HFF-Myc (cell line): ENCODE measurements around the gene SLC25A1.

ENCODE experiments used
- DNase-seq: peaks from one replicate; pipeline ENCODE4 v3.0.0-alpha.2; 2011; ENCODE audit warnings: low read depth; ENCODE audit errors: extremely low read depth
- H3K4me3 ChIP-seq: replicated peaks from 2 replicates; pipeline ENCODE4 v1.5.1; 2011; ENCODE audit warnings: low read depth, mild to moderate bottlenecking, control low read depth, low read length
- TF ChIP-seq, protein P1 (sequence below): IDR thresholded peaks from 2 replicates; pipeline ENCODE4 v1.5.1; 2012; ENCODE audit warnings: mild to moderate bottlenecking, low read depth, low read length, control low read depth; ENCODE audit errors: missing control alignments

The SLC25A1 gene

DNA sequence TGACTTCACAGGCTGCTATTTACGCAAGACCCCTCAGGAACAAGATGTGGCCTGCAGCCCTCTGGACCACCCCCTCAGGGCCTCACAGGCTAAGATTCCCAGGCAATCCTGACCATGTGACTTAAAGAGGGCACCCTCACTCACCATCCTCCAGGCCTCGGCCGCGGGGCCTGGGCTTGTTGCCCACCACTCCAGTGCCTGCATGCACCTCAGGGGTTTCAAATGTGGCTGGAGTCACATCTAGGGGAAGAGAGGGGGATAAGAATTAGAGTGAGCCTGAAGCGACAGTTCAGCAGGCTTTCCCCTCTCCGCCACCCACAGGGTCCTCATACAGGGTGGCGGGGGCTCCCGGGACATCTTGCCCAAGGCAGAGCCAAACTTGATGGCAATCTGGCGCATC is 36.1 kb downstream of the SLC25A1 start:
- no peak overlapping the region for H3K4me3 ChIP-seq
- TF ChIP-seq, protein P1, sequence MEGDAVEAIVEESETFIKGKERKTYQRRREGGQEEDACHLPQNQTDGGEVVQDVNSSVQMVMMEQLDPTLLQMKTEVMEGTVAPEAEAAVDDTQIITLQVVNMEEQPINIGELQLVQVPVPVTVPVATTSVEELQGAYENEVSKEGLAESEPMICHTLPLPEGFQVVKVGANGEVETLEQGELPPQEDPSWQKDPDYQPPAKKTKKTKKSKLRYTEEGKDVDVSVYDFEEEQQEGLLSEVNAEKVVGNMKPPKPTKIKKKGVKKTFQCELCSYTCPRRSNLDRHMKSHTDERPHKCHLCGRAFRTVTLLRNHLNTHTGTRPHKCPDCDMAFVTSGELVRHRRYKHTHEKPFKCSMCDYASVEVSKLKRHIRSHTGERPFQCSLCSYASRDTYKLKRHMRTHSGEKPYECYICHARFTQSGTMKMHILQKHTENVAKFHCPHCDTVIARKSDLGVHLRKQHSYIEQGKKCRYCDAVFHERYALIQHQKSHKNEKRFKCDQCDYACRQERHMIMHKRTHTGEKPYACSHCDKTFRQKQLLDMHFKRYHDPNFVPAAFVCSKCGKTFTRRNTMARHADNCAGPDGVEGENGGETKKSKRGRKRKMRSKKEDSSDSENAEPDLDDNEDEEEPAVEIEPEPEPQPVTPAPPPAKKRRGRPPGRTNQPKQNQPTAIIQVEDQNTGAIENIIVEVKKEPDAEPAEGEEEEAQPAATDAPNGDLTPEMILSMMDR, result no peak
- DNase-seq, result no peak

DNA sequence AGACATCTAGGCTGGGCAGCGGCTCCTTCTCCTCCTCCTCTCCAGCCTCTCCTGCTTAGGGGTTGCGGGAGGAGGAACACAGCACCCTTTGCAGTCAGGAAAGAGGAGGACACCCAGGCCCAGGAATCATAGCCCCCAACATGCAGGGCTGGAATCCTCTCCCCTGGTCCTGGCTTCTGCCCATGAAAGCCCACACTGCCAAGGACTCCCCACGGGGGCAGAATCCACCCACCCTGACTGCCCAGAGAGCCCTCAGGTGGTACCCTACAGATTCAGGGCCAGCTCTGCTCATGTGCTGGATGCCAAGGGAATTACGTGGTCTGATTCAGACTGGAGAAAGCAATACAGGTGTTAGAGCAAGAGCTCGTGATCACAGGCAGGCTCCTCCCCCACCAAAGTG is 38.6 kb downstream of the SLC25A1 start:
- TF ChIP-seq, protein P1, result no peak
- DNase-seq, result no peak
- H3K4me3 ChIP-seq, result no peak overlapping the region

DNA sequence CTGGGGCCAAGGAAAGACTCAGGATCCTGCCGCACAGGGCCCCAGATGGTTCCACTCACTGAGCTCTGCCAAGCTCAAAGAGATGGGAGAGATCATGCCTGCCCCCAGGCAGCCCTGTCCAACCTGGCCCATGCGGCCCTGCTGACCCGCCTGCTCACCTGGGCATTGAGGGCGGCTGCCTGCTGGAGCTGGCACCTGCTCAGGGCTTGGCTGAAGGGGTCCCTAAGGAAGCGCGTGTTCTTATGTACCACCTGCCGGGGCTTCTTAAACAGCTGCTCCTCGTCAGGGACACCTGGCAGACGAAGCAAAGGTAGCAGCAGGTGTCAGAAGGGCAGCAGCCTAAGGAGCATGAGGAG is 39.6 kb downstream of the SLC25A1 start:
- H3K4me3 ChIP-seq, result no peak overlapping the region
- no peak for DNase-seq
- TF ChIP-seq, protein P1, result no peak

DNA sequence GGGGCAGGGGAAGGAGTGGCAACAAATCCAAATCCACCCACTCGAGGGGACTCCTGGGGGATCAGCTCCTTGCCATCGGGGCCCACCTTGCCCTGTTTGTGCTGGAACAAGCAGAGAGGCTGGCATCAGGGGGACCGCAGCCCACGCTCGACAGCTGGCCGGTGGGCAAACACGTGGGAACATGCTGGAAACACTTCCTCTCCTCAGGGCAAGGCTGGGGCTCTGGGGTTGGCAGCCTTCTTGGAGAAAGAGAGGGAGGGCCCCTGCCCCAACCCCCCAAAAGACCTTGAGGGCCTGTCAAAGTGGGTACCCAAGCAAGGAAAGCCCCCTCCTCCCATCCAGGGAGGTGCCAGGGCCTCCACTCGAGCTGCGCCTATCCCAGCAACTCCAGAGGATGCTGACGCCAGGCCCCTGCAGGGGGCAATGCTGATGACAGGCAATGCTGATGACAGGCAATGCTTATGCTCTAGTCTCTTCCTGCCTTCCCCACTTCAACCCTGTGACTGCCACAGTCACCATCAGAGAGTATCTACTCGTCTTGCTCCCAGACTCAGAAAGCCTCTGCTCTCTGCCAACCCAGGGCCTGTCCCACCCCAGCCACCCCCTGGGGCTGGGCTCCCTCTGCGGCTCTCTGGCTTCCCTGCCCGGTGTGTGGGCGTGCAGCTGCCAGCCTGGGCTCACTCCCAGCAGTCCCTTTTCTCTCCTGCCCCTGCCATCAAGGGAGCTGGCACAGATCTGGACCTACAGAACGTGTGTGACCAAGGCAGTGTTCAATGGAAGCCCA is 40.1 kb downstream of the SLC25A1 start:
- no peak overlapping the region for H3K4me3 ChIP-seq
- TF ChIP-seq, protein P1, result no peak
- DNase-seq, result no peak

DNA sequence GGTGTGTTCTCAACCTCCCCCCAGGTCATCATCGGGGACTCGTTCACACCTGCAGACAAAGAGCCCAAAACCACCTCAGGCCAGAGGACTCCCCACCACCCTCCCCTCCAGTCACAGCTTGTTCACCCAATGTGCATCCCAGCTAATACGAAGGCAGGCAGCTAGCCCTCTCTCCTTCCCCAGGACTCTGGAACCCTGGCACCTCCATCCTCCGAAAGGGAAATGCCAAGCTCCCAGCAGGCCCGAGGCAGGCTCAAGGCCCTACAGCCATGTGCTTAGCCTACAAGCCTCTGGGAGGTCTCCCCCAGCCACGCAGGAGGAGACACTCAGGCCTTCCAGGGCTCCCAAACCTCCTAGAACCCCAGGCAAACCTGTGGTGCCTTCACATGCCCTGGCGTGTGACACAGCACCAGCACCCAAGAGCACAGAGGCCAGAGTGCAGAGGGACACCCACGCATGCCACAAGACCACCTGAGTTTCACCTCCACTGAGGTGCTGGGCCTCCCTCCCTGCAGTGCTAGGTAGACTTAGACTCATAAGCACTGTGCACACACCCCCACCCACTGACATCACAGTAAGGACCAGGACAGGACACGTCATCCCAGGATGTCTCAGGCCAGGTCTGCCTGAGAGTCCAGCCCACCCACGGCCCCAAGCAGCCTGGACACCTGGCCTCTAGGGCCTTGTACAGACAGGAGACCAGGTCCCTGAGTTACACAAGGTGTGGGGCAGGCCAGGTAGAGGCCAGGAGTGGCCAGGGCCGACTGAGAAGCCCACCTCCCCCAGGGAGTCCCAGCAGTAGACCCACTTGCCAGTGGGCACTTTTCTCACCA is 40.9 kb downstream of the SLC25A1 start:
- H3K4me3 ChIP-seq, result no peak overlapping the region
- DNase-seq, result no peak
- TF ChIP-seq, protein P1, result no peak

DNA sequence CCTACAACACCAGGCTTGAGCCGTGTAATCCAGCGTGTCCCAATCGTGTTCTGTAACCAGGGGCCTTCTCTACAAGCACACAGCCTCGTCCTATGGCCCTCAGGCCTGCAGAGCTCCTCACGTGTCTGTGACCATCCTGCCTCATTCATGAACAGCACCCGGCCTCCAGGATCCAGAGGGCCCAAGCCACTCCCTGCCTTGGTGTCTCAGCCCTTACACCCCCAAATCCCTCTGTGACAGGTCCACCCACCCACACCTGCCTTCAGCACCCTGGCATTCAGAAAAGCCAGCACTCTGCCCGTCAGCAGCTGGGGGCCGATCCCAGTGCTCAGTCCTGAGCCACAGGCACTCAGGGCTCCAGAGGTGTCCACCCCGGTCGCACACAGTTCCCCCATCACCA is 41.6 kb downstream of the SLC25A1 start:
- TF ChIP-seq, protein P1, result no peak
- H3K4me3 ChIP-seq, result no peak overlapping the region
- DNase-seq, result no peak
